Measurements from ENCODE around the gene SLFN14.
"Not testable (repeated sequence)": the region's sequence is repeated elsewhere in the genome, so short reads cannot be mapped to it uniquely, and the experiment has no call there.

SLFN14 gene

GRCh38 chr17:35521654-35522256, 38.9 kb downstream of the SLFN14 start:
- not testable (repeated sequence) for H3K27me3 ChIP-seq (ENCODE audit: insufficient read depth, low read length); H3K4me3 ChIP-seq (ENCODE audit: low read depth, low read length); H3K79me2 ChIP-seq (ENCODE audit: control insufficient read depth, insufficient read depth, low read length, unreplicated experiment); H3K36me3 ChIP-seq (ENCODE audit: insufficient read depth, low read length); H3K27ac ChIP-seq (ENCODE audit: low read depth, low read length); H2AFZ ChIP-seq (ENCODE audit: low read length, unreplicated experiment); H3K4me1 ChIP-seq (ENCODE audit: control insufficient read depth, insufficient read depth, low read length, unreplicated experiment)

- Histone ChIP-seq H3K36me3 (ENCODE audit: insufficient read depth, low read length) (no peaks in the 10 kb centered on the region), H3K4me3 (ENCODE audit: low read depth, low read length) (no peak overlapping the region), H3K27ac (ENCODE audit: low read depth, low read length) (no peak overlapping the region), H3K27me3 (ENCODE audit: insufficient read depth, low read length) (peaks cover 5% of the 10 kb centered on the region; the same call in 1 of the 2 replicates), H3K4me1 (ENCODE audit: control insufficient read depth, insufficient read depth, low read length, unreplicated experiment) (peaks cover 7% of the 10 kb centered on the region), H2AFZ (ENCODE audit: low read length, unreplicated experiment) (no peak overlapping the region), H3K79me2 (ENCODE audit: control insufficient read depth, insufficient read depth, low read length, unreplicated experiment) (no peaks in the 10 kb centered on the region)
Measured at GRCh38 chr17:35521150-35521549, 39.5 kb downstream of the SLFN14 start.

GRCh38 chr17:35519906-35520442, 40.6 kb downstream of the SLFN14 start:
- H2AFZ ChIP-seq (ENCODE audit: low read length, unreplicated experiment), result no peak overlapping the region
- H3K79me2 ChIP-seq (ENCODE audit: control insufficient read depth, insufficient read depth, low read length, unreplicated experiment), result no peaks in the 10 kb centered on the region
- H3K27me3 ChIP-seq (ENCODE audit: insufficient read depth, low read length), result peaks cover 8% of the 10 kb centered on the region; the same call in 1 of the 2 replicates
- H3K36me3 ChIP-seq (ENCODE audit: insufficient read depth, low read length), result no peaks in the 10 kb centered on the region
- H3K27ac ChIP-seq (ENCODE audit: low read depth, low read length), result no peak overlapping the region
- H3K4me1 ChIP-seq (ENCODE audit: control insufficient read depth, insufficient read depth, low read length, unreplicated experiment), result peaks cover 7% of the 10 kb centered on the region
- no peak overlapping the region for H3K4me3 ChIP-seq (ENCODE audit: low read depth, low read length)

- peaks cover 8% of the 10 kb centered on the region; the same call in 1 of the 2 replicates for H3K27me3 ChIP-seq (ENCODE audit: insufficient read depth, low read length)
- H3K4me1 ChIP-seq (ENCODE audit: control insufficient read depth, insufficient read depth, low read length, unreplicated experiment), result peaks cover 7% of the 10 kb centered on the region
- no peak overlapping the region for H3K4me3 ChIP-seq (ENCODE audit: low read depth, low read length)
- no peak overlapping the region for H3K27ac ChIP-seq (ENCODE audit: low read depth, low read length)
- no peaks in the 10 kb centered on the region for H3K79me2 ChIP-seq (ENCODE audit: control insufficient read depth, insufficient read depth, low read length, unreplicated experiment)
- no peak overlapping the region for H2AFZ ChIP-seq (ENCODE audit: low read length, unreplicated experiment)
- no peaks in the 10 kb centered on the region for H3K36me3 ChIP-seq (ENCODE audit: insufficient read depth, low read length)
Measured at GRCh38 chr17:35519439-35519838, 41.2 kb downstream of the SLFN14 start.

GRCh38 chr17:35518431-35518830, 42.2 kb downstream of the SLFN14 start:
- H3K27ac ChIP-seq (ENCODE audit: low read depth, low read length); H3K4me3 ChIP-seq (ENCODE audit: low read depth, low read length); H3K27me3 ChIP-seq (ENCODE audit: insufficient read depth, low read length); H3K36me3 ChIP-seq (ENCODE audit: insufficient read depth, low read length); H3K4me1 ChIP-seq (ENCODE audit: control insufficient read depth, insufficient read depth, low read length, unreplicated experiment); H3K79me2 ChIP-seq (ENCODE audit: control insufficient read depth, insufficient read depth, low read length, unreplicated experiment); H2AFZ ChIP-seq (ENCODE audit: low read length, unreplicated experiment): not testable (repeated sequence)

- Histone ChIP-seq H3K27me3 (ENCODE audit: insufficient read depth, low read length) (peaks cover 8% of the 10 kb centered on the region; the same call in 1 of the 2 replicates), H2AFZ (ENCODE audit: low read length, unreplicated experiment) (no peak overlapping the region), H3K79me2 (ENCODE audit: control insufficient read depth, insufficient read depth, low read length, unreplicated experiment) (no peaks in the 10 kb centered on the region), H3K4me3 (ENCODE audit: low read depth, low read length) (peak overlapping the region; percentile 21; the same call in 1 of the 2 replicates), H3K4me1 (ENCODE audit: control insufficient read depth, insufficient read depth, low read length, unreplicated experiment) (no peaks in the 10 kb centered on the region), H3K36me3 (ENCODE audit: insufficient read depth, low read length) (no peaks in the 10 kb centered on the region), H3K27ac (ENCODE audit: low read depth, low read length) (no peak overlapping the region)
Measured at GRCh38 chr17:35515027-35515426, 45.6 kb downstream of the SLFN14 start.

- Histone ChIP-seq H3K36me3 (ENCODE audit: insufficient read depth, low read length) (no peaks in the 10 kb centered on the region), H3K27me3 (ENCODE audit: insufficient read depth, low read length) (peaks cover 8% of the 10 kb centered on the region; the same call in 1 of the 2 replicates), H3K79me2 (ENCODE audit: control insufficient read depth, insufficient read depth, low read length, unreplicated experiment) (no peaks in the 10 kb centered on the region), H2AFZ (ENCODE audit: low read length, unreplicated experiment) (no peak overlapping the region), H3K4me3 (ENCODE audit: low read depth, low read length) (peak overlapping the region; percentile 21; the same call in 1 of the 2 replicates), H3K4me1 (ENCODE audit: control insufficient read depth, insufficient read depth, low read length, unreplicated experiment) (no peaks in the 10 kb centered on the region), H3K27ac (ENCODE audit: low read depth, low read length) (no peak overlapping the region)
Measured at GRCh38 chr17:35514564-35514963, 46.1 kb downstream of the SLFN14 start.
